ENCODE results near the gene CIC. TPM values are rescaled to one million over a fixed set of nuclear protein-coding genes. Genes with fewer than 3 reads are reported as not detected.

CIC gene
- total RNA-seq, 2 donors from 2014 or later, result 90.1 to 95.0 TPM

GRCh38 chr19:42287017-42287826 lies 18.2 kb downstream of the CIC start:
- H3K9me3 Mint-ChIP-seq, result no peaks in the 10 kb centered on the region
- peaks cover 25% of the 10 kb centered on the region for H3K4me1 Mint-ChIP-seq (ENCODE audit: low read depth)
- no peak overlapping the region for H3K27ac Mint-ChIP-seq
- ATAC-seq (replicated peaks in 1 of 2) (no peak), DNase-seq (no peak)
- H3K27me3 Mint-ChIP-seq (ENCODE audit: low read depth), result no peaks in the 10 kb centered on the region
- H3K36me3 Mint-ChIP-seq (ENCODE audit: insufficient read depth in 2 of 2), result peaks cover 2 to 10% of the 10 kb centered on the region in 2 donors
- no peak overlapping the region for H3K4me3 Mint-ChIP-seq

GRCh38 chr19:42287827-42288107 lies 18.7 kb downstream of the CIC start:
- Mint-ChIP-seq H3K9me3 (no peaks in the 10 kb centered on the region), H3K4me1 (ENCODE audit: low read depth) (peaks cover 25% of the 10 kb centered on the region), H3K27me3 (ENCODE audit: low read depth) (no peaks in the 10 kb centered on the region), H3K4me3 (no peak overlapping the region), H3K36me3 (ENCODE audit: insufficient read depth in 2 of 2) (peaks cover 2 to 10% of the 10 kb centered on the region in 2 donors), H3K27ac (no peak overlapping the region)
- DNase-seq, result no peak
- no peak for ATAC-seq (replicated peaks in 1 of 2)

- no peak for DNase-seq
- no peak overlapping the region for H3K27ac Mint-ChIP-seq
- peaks cover 5 to 12% of the 10 kb centered on the region in 2 donors for H3K36me3 Mint-ChIP-seq (ENCODE audit: insufficient read depth in 2 of 2)
- no peak for ATAC-seq (replicated peaks in 1 of 2)
- no peaks in the 10 kb centered on the region for H3K27me3 Mint-ChIP-seq (ENCODE audit: low read depth)
- H3K4me1 Mint-ChIP-seq (ENCODE audit: low read depth), result peaks cover 25% of the 10 kb centered on the region
- H3K9me3 Mint-ChIP-seq, result no peaks in the 10 kb centered on the region
- H3K4me3 Mint-ChIP-seq, result no peak overlapping the region
Observed at GRCh38 chr19:42288387-42288786, 19.3 kb downstream of the CIC start.

GRCh38 chr19:42288881-42289555 lies 20.0 kb downstream of the CIC start:
- H3K36me3 Mint-ChIP-seq (ENCODE audit: insufficient read depth in 2 of 2), result peaks cover 5 to 13% of the 10 kb centered on the region in 2 donors
- ATAC-seq (replicated peaks in 1 of 2) (no peak), DNase-seq (no peak)
- H3K4me1 Mint-ChIP-seq (ENCODE audit: low read depth), result peaks cover 25% of the 10 kb centered on the region
- no peak overlapping the region for H3K27ac Mint-ChIP-seq
- H3K9me3 Mint-ChIP-seq, result no peaks in the 10 kb centered on the region
- no peak overlapping the region for H3K4me3 Mint-ChIP-seq
- H3K27me3 Mint-ChIP-seq (ENCODE audit: low read depth), result no peaks in the 10 kb centered on the region

GRCh38 chr19:42289556-42290041 lies 20.5 kb downstream of the CIC start:
- no peak overlapping the region for H3K4me3 Mint-ChIP-seq
- no peak for ATAC-seq (replicated peaks in 1 of 2)
- H3K36me3 Mint-ChIP-seq (ENCODE audit: insufficient read depth in 2 of 2), result peaks cover 5 to 13% of the 10 kb centered on the region in 2 donors

GRCh38 chr19:42290136-42290522 lies 21.1 kb downstream of the CIC start:
- no peaks in the 10 kb centered on the region for H3K27me3 Mint-ChIP-seq (ENCODE audit: low read depth)
- DNase-seq, result no peak
- no peak for ATAC-seq (replicated peaks in 1 of 2)
- peaks cover 19% of the 10 kb centered on the region for H3K4me1 Mint-ChIP-seq (ENCODE audit: low read depth)
- no peak overlapping the region for H3K4me3 Mint-ChIP-seq
- H3K27ac Mint-ChIP-seq, result no peak overlapping the region
- H3K9me3 Mint-ChIP-seq, result no peaks in the 10 kb centered on the region
- peaks cover 5 to 8% of the 10 kb centered on the region in 2 donors for H3K36me3 Mint-ChIP-seq (ENCODE audit: insufficient read depth in 2 of 2)

More at GRCh38 chr19:42289556-42290041, 20.5 kb downstream of the CIC start:
- DNase-seq, result no peak
- no peaks in the 10 kb centered on the region for H3K9me3 Mint-ChIP-seq
- H3K27me3 Mint-ChIP-seq (ENCODE audit: low read depth), result no peaks in the 10 kb centered on the region
- peaks cover 24% of the 10 kb centered on the region for H3K4me1 Mint-ChIP-seq (ENCODE audit: low read depth)
- H3K27ac Mint-ChIP-seq, result no peak overlapping the region

GRCh38 chr19:42290523-42291434 lies 21.7 kb downstream of the CIC start:
- H3K36me3 Mint-ChIP-seq (ENCODE audit: insufficient read depth in 2 of 2), result peaks cover 5 to 8% of the 10 kb centered on the region in 2 donors
- H3K27me3 Mint-ChIP-seq (ENCODE audit: low read depth), result no peaks in the 10 kb centered on the region
- peak; percentile 66 to 75 for DNase-seq
- H3K4me1 Mint-ChIP-seq (ENCODE audit: low read depth), result peaks cover 12% of the 10 kb centered on the region
- no peaks in the 10 kb centered on the region for H3K9me3 Mint-ChIP-seq
- H3K4me3 Mint-ChIP-seq, result no peak overlapping the region
- no peak overlapping the region for H3K27ac Mint-ChIP-seq
- peak; percentile 57 to 78 for ATAC-seq (replicated peaks in 1 of 2)

- peaks cover 5 to 8% of the 10 kb centered on the region in 2 donors for H3K36me3 Mint-ChIP-seq (ENCODE audit: insufficient read depth in 2 of 2)
- ATAC-seq (replicated peaks in 1 of 2) (no peak), DNase-seq (no peak)
- peaks cover 7% of the 10 kb centered on the region for H3K4me1 Mint-ChIP-seq (ENCODE audit: low read depth)
- no peaks in the 10 kb centered on the region for H3K9me3 Mint-ChIP-seq
- H3K27ac Mint-ChIP-seq, result no peak overlapping the region
- H3K27me3 Mint-ChIP-seq (ENCODE audit: low read depth), result no peaks in the 10 kb centered on the region
- H3K4me3 Mint-ChIP-seq, result no peak overlapping the region
Observed at GRCh38 chr19:42291435-42291810, 22.4 kb downstream of the CIC start.

- H3K4me1 Mint-ChIP-seq (ENCODE audit: low read depth), result peaks cover 11% of the 10 kb centered on the region
- no peaks in the 10 kb centered on the region for H3K9me3 Mint-ChIP-seq
- peaks cover 5 to 11% of the 10 kb centered on the region in 2 donors for H3K36me3 Mint-ChIP-seq (ENCODE audit: insufficient read depth in 2 of 2)
- no peak for ATAC-seq (replicated peaks in 1 of 2)
- no peak overlapping the region for H3K27ac Mint-ChIP-seq
- no peak for DNase-seq
- H3K4me3 Mint-ChIP-seq, result no peak overlapping the region
- H3K27me3 Mint-ChIP-seq (ENCODE audit: low read depth), result no peaks in the 10 kb centered on the region
Observed at GRCh38 chr19:42292042-42292960, 23.2 kb downstream of the CIC start.

- no peaks in the 10 kb centered on the region for H3K9me3 Mint-ChIP-seq
- peaks cover 5 to 11% of the 10 kb centered on the region in 2 donors for H3K36me3 Mint-ChIP-seq (ENCODE audit: insufficient read depth in 2 of 2)
- no peak overlapping the region for H3K27ac Mint-ChIP-seq
- no peaks in the 10 kb centered on the region for H3K27me3 Mint-ChIP-seq (ENCODE audit: low read depth)
- no peak overlapping the region for H3K4me3 Mint-ChIP-seq
- H3K4me1 Mint-ChIP-seq (ENCODE audit: low read depth), result peaks cover 11% of the 10 kb centered on the region
- DNase-seq, result no peak
- no peak for ATAC-seq (replicated peaks in 1 of 2)
Observed at GRCh38 chr19:42292963-42293362, 23.9 kb downstream of the CIC start.

GRCh38 chr19:42293540-42293939 lies 24.5 kb downstream of the CIC start:
- Mint-ChIP-seq H3K27ac (no peak overlapping the region), H3K27me3 (ENCODE audit: low read depth) (no peaks in the 10 kb centered on the region), H3K9me3 (no peaks in the 10 kb centered on the region), H3K4me1 (ENCODE audit: low read depth) (peaks cover 11% of the 10 kb centered on the region), H3K4me3 (no peak overlapping the region), H3K36me3 (ENCODE audit: insufficient read depth in 2 of 2) (peaks cover 5 to 11% of the 10 kb centered on the region in 2 donors)
- ATAC-seq (replicated peaks in 1 of 2) (no peak), DNase-seq (no peak)

- no peaks in the 10 kb centered on the region for H3K9me3 Mint-ChIP-seq
- H3K27me3 Mint-ChIP-seq (ENCODE audit: low read depth), result no peaks in the 10 kb centered on the region
- DNase-seq (no peak), ATAC-seq (replicated peaks in 1 of 2) (no peak)
- H3K4me1 Mint-ChIP-seq (ENCODE audit: low read depth), result peaks cover 11% of the 10 kb centered on the region
- H3K4me3 Mint-ChIP-seq, result no peak overlapping the region
- no peak overlapping the region for H3K27ac Mint-ChIP-seq
- H3K36me3 Mint-ChIP-seq (ENCODE audit: insufficient read depth in 2 of 2), result peaks cover 5 to 11% of the 10 kb centered on the region in 2 donors
Observed at GRCh38 chr19:42293948-42294347, 24.9 kb downstream of the CIC start.

All from activated T-cell treated with anti-CD3 and anti-CD28 coated beads, Interleukin-2, amount 50 U/mL, for 72 hours (primary cell).